Spleen (tissue), 11 donors: Measurements from ENCODE around the gene ZDHHC11B. TPM values are rescaled to one million over a fixed set of nuclear protein-coding genes. Genes with fewer than 3 reads are reported as not detected.
A peak's percentile ranks its signal among the peaks of the same experiment; 100 is the strongest.
"Not testable (repeated sequence)": the region's sequence is repeated elsewhere in the genome, so short reads cannot be mapped to it uniquely, and the experiment has no call there.

Experiments used
- DNase-seq: peaks from one replicate; pipeline ENCODE4 v3.0.0-alpha.2; 2020
- H3K27ac ChIP-seq, 8 donors: fragments of 200-600 bp; sonication (generic) in 7 of 8; 1 replicate in 4 of 8; 2 replicates in 4 of 8; pipeline versions ENCODE4 v1.5.0 to v1.8.0; 2016 to 2021; ENCODE audit warnings: inconsistent platforms in 4 of 8, mild to moderate bottlenecking in 4 of 8, moderate library complexity in 1 of 8
- H3K27me3 ChIP-seq, 7 donors: fragments of 200-600 bp; sonication (generic) in 6 of 7; replicated peaks in 1 of 7; 1 replicate in 4 of 7; 2 replicates in 3 of 7; pipeline versions ENCODE4 v1.5.0 to v1.8.0; 2016 to 2021; ENCODE audit warnings: inconsistent platforms in 3 of 7, mild to moderate bottlenecking in 1 of 7
- H3K36me3 ChIP-seq, 6 donors: fragments of 200-600 bp; sonication (generic) in 5 of 6; 1 replicate in 4 of 6; 2 replicates in 2 of 6; pipeline versions ENCODE4 v1.5.0 to v1.8.0; 2016 to 2021; ENCODE audit warnings: inconsistent platforms in 2 of 6
- H3K4me1 ChIP-seq, 6 donors: fragments of 200-600 bp; sonication (generic) in 5 of 6; 1 replicate in 3 of 6; 2 replicates in 3 of 6; pipeline versions ENCODE4 v1.5.0 to v1.8.0; 2016 to 2021; ENCODE audit warnings: inconsistent platforms in 3 of 6
- H3K4me3 ChIP-seq, 8 donors: fragments of 200-600 bp; sonication (generic) in 7 of 8; 1 replicate in 4 of 8; 2 replicates in 4 of 8; pipeline versions ENCODE4 v1.5.0 to v1.8.0; 2016 to 2021; ENCODE audit warnings: inconsistent platforms in 4 of 8, mild to moderate bottlenecking in 4 of 8, moderate library complexity in 2 of 8
- H3K9me3 ChIP-seq, 8 donors: fragments of 200-600 bp; sonication (generic) in 7 of 8; 1 replicate in 4 of 8; 2 replicates in 4 of 8; pipeline versions ENCODE4 v1.5.0 to v1.8.0; 2016 to 2021; ENCODE audit warnings: inconsistent platforms in 4 of 8
- CTCF ChIP-seq, 11 experiments: fragments of 200-600 bp in 7 of 11; fragments of 450-650 bp in 4 of 11; sonication (generic) in 4 of 11; IDR thresholded peaks in 8 of 11; conservative IDR thresholded peaks in 3 of 11; 1 replicate in 7 of 11; 2 replicates in 4 of 11; pipeline versions ENCODE4 v1.4.0 to v1.8.0; 2016 to 2021; ENCODE audit warnings: antibody characterized with exemption in 11 of 11, inconsistent platforms in 4 of 11, mild to moderate bottlenecking in 1 of 11
- POLR2A ChIP-seq, 3 donors: fragments of 450-650 bp; IDR thresholded peaks; one replicate each; pipeline ENCODE4 v1.5.1; 2017; ENCODE audit warnings: antibody characterized with exemption in 3 of 3, mild to moderate bottlenecking in 1 of 3
- POLR2AphosphoS5 ChIP-seq, 3 donors: sonication (generic); formaldehyde crosslinking; IDR thresholded peaks; one replicate each; pipeline ENCODE4 v1.5.1; 2017; ENCODE audit warnings: antibody characterized with exemption in 3 of 3
- WGBS, 5 donors: extraction: QIAGEN DNeasy Blood & Tissue Kit in 3 of 5; methylation state at CpG; one replicate each; pipeline versions ENCODE4 v1.1.5 to v1.1.7; 2013 to 2018; 5-methylcytosine and 5-hydroxymethylcytosine counted together
- intact Hi-C: fragments of 100-400 bp; cut with DNase I; formaldehyde crosslinking; loops from one replicate; pipeline ENCODE4 v1.15.0; 2023; ENCODE audit warnings: low total_unique reads
- polyA plus RNA-seq, 3 donors: library from polyadenylated mRNA; stranded (reverse); fragments of 200-250 nt; gene quantifications; one replicate each; pipeline ENCODE4 v1.2.1, GENCODE V29; 2013
- total RNA-seq, 7 donors: library from RNA; depleted of rRNA in 3 of 7; stranded (reverse); fragments of >200 nt in 3 of 7; fragmentation: NEBNext Ultra II Directional in 4 of 7; extraction: Animal tissue kit (Norgen Biotek cat#: 25700) in 4 of 7; gene quantifications; one replicate each; pipeline versions ENCODE4 v1.1.0 to v1.2.1, GENCODE V29; 2016 to 2021
- donor health status: healthy with polysubstance abuse.
- donor health status: DM: no; HTN: no; CAD: no; lungs with moderate emphysema.
- donor health status: DM: no; HTN: no; CAD: no.
- donor health status: Bipolar disorder and iron deficiency.
- donor health status: healthy.
- donor health status: DM: no; HTN: no; CAD: no.
- donor health status: DM: yes; HTN: yes; CAD: no.

Gene ZDHHC11B
- total and polyA plus RNA-seq, 10 donors = 0.97 to 74.3 (median 4.7) TPM

- 1 to 3% (median 1%) methylated on average over 16 to 89 of the region's 109 CpGs; no CpG with 5 or more reads in 1 of the 5 donors for WGBS, 5 donors
- Histone ChIP-seq H3K27me3 (peaks cover 0 to 18% (median 0%) of the 10 kb centered on the region in 7 donors), H3K4me1 (peaks cover 0 to 12% (median 5%) of the 10 kb centered on the region in 6 donors), H3K27ac (peak within 1 kb of the TSS in 3 of 8 donors; percentile 10 to 65 (median 41)), H3K4me3 (peak within 1 kb of the TSS; percentile 30 to 83 (median 53))
- intact Hi-C loops, H3K36me3 ChIP-seq, H3K9me3 ChIP-seq: not testable (repeated sequence)
- TF ChIP-seq POLR2AphosphoS5 (IDR thresholded peaks at IDR 0.05) = peak; percentile 68 to 84 (median 70)
- peak; percentile 93 for DNase-seq
These were observed 91.1 kb downstream of the ZDHHC11B start, which contains the start of gene TPPP for GRCh38 chr5:693271-694041. Gene TPPP (minus strand): TSS chr5:693352. CDS start chr5:678060, 15,292 bp downstream.

- H3K9me3 ChIP-seq, intact Hi-C loops, H3K36me3 ChIP-seq: not testable (repeated sequence)
- 0 to 1% (median 1%) methylated on average over 1 to 41 of the region's 41 CpGs for WGBS, 5 donors
- Histone ChIP-seq H3K4me1 (peaks cover 0 to 12% (median 5%) of the 10 kb centered on the region in 6 donors), H3K4me3 (peak overlapping the region in 7 of 8 donors; percentile 40 to 83 (median 52)), H3K27ac (peak overlapping the region in 2 of 8 donors; percentile 10 to 65), H3K27me3 (peaks cover 0 to 18% (median 0%) of the 10 kb centered on the region in 7 donors)
- DNase-seq = peak; percentile 73
These were observed 91.9 kb downstream of the ZDHHC11B start for GRCh38 chr5:692529-693041.

DNA sequence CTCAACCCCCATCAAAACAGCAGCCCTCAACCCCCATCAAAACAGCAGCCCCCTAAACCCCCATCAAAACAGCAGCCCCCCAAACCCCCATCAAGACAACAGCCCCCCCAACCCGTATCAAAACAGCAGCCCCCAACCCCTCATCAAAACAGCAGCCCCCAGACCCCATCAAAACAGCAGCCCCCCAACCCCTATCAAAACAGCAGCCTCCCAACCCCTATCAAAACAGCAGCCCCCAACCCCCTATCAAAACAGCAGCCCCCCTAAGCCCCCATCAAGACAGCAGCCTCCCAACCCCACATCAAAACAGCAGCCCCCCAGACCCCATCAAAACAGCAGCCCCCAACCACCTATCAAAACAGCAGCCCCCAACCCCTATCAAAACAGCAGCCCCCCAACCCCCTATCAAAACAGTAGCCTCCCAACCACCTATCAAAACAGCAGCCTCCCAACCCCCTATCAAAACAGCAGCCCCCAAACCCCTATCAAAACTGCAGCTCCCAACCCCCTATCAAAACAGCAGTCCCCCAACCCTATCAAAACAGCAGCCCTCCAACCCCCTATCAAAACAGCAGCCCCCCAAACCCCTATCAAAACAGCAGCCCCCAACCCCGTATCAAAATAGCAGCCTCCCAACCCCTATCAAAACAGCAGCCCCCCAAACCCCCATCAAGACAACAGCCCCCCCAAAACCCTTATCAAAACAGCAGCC, 92.6 kb downstream of the ZDHHC11B start:
- no peak for DNase-seq
- Histone ChIP-seq H3K27ac (no peak overlapping the region), H3K9me3 (no peaks in the 10 kb centered on the region), H3K27me3 (peaks cover 0 to 18% (median 0%) of the 10 kb centered on the region in 7 donors), H3K4me3 (peak overlapping the region in 6 of 8 donors; percentile 40 to 83 (median 54)), H3K4me1 (peaks cover 0 to 12% (median 5%) of the 10 kb centered on the region in 6 donors), H3K36me3 (no peaks in the 10 kb centered on the region)
- WGBS, 5 donors = 23 to 40% (median 34%) methylated on average over 2 of the region's 2 CpGs
- TF ChIP-seq POLR2AphosphoS5 (IDR thresholded peaks at IDR 0.05) (no peak), CTCF (IDR thresholded peaks at IDR 0.05 in 8 of 11, conservative IDR thresholded peaks at IDR 0.05 in 3 of 11) (no peak), POLR2A (IDR thresholded peaks at IDR 0.05) (no peak)
- intact Hi-C loops = no loop called here

GRCh38 chr5:691049-691448, 93.5 kb downstream of the ZDHHC11B start:
- H3K9me3 ChIP-seq, H3K36me3 ChIP-seq, DNase-seq, intact Hi-C loops, H3K27ac ChIP-seq: not testable (repeated sequence)
- peaks cover 0 to 12% (median 5%) of the 10 kb centered on the region in 6 donors for H3K4me1 ChIP-seq
- H3K4me3 ChIP-seq = peak overlapping the region in 1 of 8 donors; percentile 54
- WGBS, 5 donors = 0% methylated on average over 5 of the region's 23 CpGs; no CpG with 5 or more reads in 4 of the 5 donors
- H3K27me3 ChIP-seq = peaks cover 0 to 18% (median 0%) of the 10 kb centered on the region in 7 donors

GRCh38 chr5:690293-690692, 94.2 kb downstream of the ZDHHC11B start:
- Histone ChIP-seq H3K4me1 (peaks cover 0 to 12% (median 5%) of the 10 kb centered on the region in 6 donors), H3K27me3 (peaks cover 0 to 25% (median 0%) of the 10 kb centered on the region in 7 donors)
- H3K9me3 ChIP-seq, H3K27ac ChIP-seq, H3K4me3 ChIP-seq, H3K36me3 ChIP-seq, intact Hi-C loops, DNase-seq: not testable (repeated sequence)
- WGBS, 5 donors = no CpG with 5 or more reads among the region's 12 CpGs

- H3K36me3 ChIP-seq, H3K27ac ChIP-seq, H3K4me3 ChIP-seq, intact Hi-C loops, H3K4me1 ChIP-seq, H3K9me3 ChIP-seq, DNase-seq: not testable (repeated sequence)
- 83 to 91% (median 86%) methylated on average over 15 to 28 of the region's 30 CpGs for WGBS, 5 donors
- H3K27me3 ChIP-seq = peaks cover 0 to 32% (median 0%) of the 10 kb centered on the region in 7 donors
These were observed 96.0 kb downstream of the ZDHHC11B start for GRCh38 chr5:688348-689010.

GRCh38 chr5:686936-687335, 97.6 kb downstream of the ZDHHC11B start:
- H3K4me3 ChIP-seq, H3K9me3 ChIP-seq, H3K36me3 ChIP-seq, intact Hi-C loops, DNase-seq, H3K27ac ChIP-seq, H3K4me1 ChIP-seq: not testable (repeated sequence)
- 65 to 86% (median 82%) methylated on average over 3 to 12 of the region's 12 CpGs for WGBS, 5 donors
- H3K27me3 ChIP-seq = peaks cover 0 to 22% (median 0%) of the 10 kb centered on the region in 7 donors

DNA sequence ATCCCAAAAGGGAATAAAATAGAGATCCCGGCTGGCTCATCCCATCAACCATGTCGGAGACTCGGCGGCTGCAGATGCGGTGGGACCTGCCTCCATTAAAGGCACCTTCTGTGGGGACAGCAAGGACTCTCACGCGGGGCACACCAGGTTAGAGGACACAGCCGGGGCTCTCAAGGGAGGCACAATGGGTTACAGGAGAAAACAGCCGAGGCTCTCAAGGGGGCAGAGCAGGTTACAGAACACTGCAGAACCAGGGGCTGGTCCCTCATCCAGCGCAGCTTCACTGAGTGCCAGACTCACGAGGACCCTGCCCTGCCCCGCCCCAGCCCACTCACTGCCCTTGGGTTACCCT, 98.4 kb downstream of the ZDHHC11B start:
- peaks cover 0 to 22% (median 0%) of the 10 kb centered on the region in 7 donors for H3K27me3 ChIP-seq
- H3K27ac ChIP-seq, H3K36me3 ChIP-seq, H3K4me1 ChIP-seq, DNase-seq, H3K9me3 ChIP-seq, intact Hi-C loops, H3K4me3 ChIP-seq: not testable (repeated sequence)
- 81 to 98% (median 90%) methylated on average over 10 to 12 of the region's 12 CpGs for WGBS, 5 donors
